SK-N-SH (cell line): ENCODE results near the gene LRP6. TPM values are rescaled to one million over a fixed set of nuclear protein-coding genes. Genes with fewer than 3 reads are reported as not detected.

Experiments used
- CTCF ChIA-PET: fragments of 300-600, 350-600 bp; formaldehyde crosslinking; extraction: SDS; loops from one replicate; lab custom pipeline; 2021; lab: Yijun Ruan, JAX
- POLR2A ChIA-PET: fragments of 350-600 bp; sonication (Branson Sonifier 250); formaldehyde crosslinking; extraction: SDS; loops from one replicate; lab custom pipeline; 2020; ENCODE audit warnings: antibody characterized with exemption, inconsistent platforms; lab: Yijun Ruan, JAX
- DNase-seq: peaks from one replicate; pipeline ENCODE4 v3.0.0; 2012
- H2AFZ ChIP-seq: fragments of 200-600 bp; sonication (generic); 2 replicates; pipeline ENCODE4 v1.8.1; 2016; ENCODE audit warnings: antibody characterized with exemption, mild to moderate bottlenecking, low read depth
- H3F3A ChIP-seq: fragments of 200-600 bp; sonication (generic); replicated peaks from 2 replicates; pipeline ENCODE3; 2016; ENCODE audit warnings: antibody characterized with exemption, mild to moderate bottlenecking; ENCODE audit not compliant: insufficient read depth
- H3K27ac ChIP-seq, 2 experiments: fragments of 200-500 bp in 1 of 2; fragments of 200-600 bp in 1 of 2; sonication (Bioruptor generic) in 1 of 2; sonication (generic), shearing (Covaris generic) in 1 of 2; 2 replicates each; pipeline versions ENCODE4 v1.5.1 to v1.6.1; 2014 to 2016; ENCODE audit warnings: low read depth in 2 of 2, inconsistent platforms in 1 of 2, low read length in 1 of 2, mild to moderate bottlenecking in 1 of 2, mixed read lengths in 1 of 2
- H3K27me3 ChIP-seq: fragments of 200-600 bp; sonication (generic), shearing (Covaris generic); 2 replicates; pipeline ENCODE4 v1.6.1; 2016; ENCODE audit warnings: mixed run types; ENCODE audit not compliant: insufficient read depth
- H3K36me3 ChIP-seq, 2 experiments: fragments of 200-500 bp in 1 of 2; fragments of 200-600 bp in 1 of 2; sonication (Bioruptor generic) in 1 of 2; sonication (generic) in 1 of 2; replicated peaks in 1 of 2; 2 replicates each; pipeline versions ENCODE3 to v1.5.1; 2014 to 2016; ENCODE audit warnings: low read length in 1 of 2, mild to moderate bottlenecking in 1 of 2; ENCODE audit not compliant: insufficient read depth in 2 of 2, control insufficient read depth in 1 of 2
- H3K4me1 ChIP-seq, 2 experiments: fragments of 200-500 bp in 1 of 2; fragments of 200-600 bp in 1 of 2; sonication (Bioruptor generic) in 1 of 2; sonication (generic), shearing (Covaris generic) in 1 of 2; 2 replicates each; pipeline versions ENCODE4 v1.5.1 to v1.6.1; 2014 to 2016; ENCODE audit warnings: low read depth in 1 of 2, low read length in 1 of 2, mixed run types in 1 of 2; ENCODE audit not compliant: insufficient read depth in 2 of 2, control insufficient read depth in 1 of 2
- H3K4me2 ChIP-seq: fragments of 200-600 bp; sonication (generic), shearing (Covaris generic); 2 replicates; pipeline ENCODE4 v1.6.1; 2017; ENCODE audit warnings: mixed run types
- H3K4me3 ChIP-seq, 2 experiments: fragments of 200-500 bp in 1 of 2; fragments of 200-600 bp in 1 of 2; sonication (Bioruptor generic) in 1 of 2; sonication (generic), shearing (Covaris generic) in 1 of 2; 2 replicates each; pipeline versions ENCODE4 v1.5.1 to v1.8.1; 2014 to 2016; ENCODE audit warnings: low read depth in 2 of 2, inconsistent platforms in 1 of 2, low read length in 1 of 2, mild to moderate bottlenecking in 1 of 2, mixed read lengths in 1 of 2, moderate library complexity in 1 of 2
- H3K79me2 ChIP-seq: fragments of 200-600 bp; sonication (generic); 2 replicates; pipeline ENCODE4 v1.8.1; 2017; ENCODE audit warnings: mild to moderate bottlenecking; ENCODE audit not compliant: insufficient read depth
- H3K9ac ChIP-seq: fragments of 200-600 bp; sonication (generic); 2 replicates; pipeline ENCODE4 v1.6.1; 2017; ENCODE audit warnings: mixed run types
- H3K9me2 ChIP-seq: fragments of 200-600 bp; sonication (generic); 2 replicates; pipeline ENCODE4 v1.6.1; 2017; ENCODE audit warnings: mixed run types
- H3K9me3 ChIP-seq: fragments of 200-600 bp; sonication (generic); 2 replicates; pipeline ENCODE4 v1.6.1; 2017; ENCODE audit warnings: mixed run types, mild to moderate bottlenecking, moderate library complexity
- H4K20me1 ChIP-seq: fragments of 200-600 bp; sonication (generic); 2 replicates; pipeline ENCODE4 v1.6.1; 2017; ENCODE audit warnings: mild to moderate bottlenecking, mixed run types; ENCODE audit not compliant: insufficient read depth
- CTCF ChIP-seq: fragments of 200-600 bp; sonication (generic); IDR thresholded peaks from 2 replicates; pipeline ENCODE4 v1.6.1; 2017; ENCODE audit warnings: antibody characterized with exemption, mild to moderate bottlenecking, moderate library complexity
- EP300 ChIP-seq, 2 experiments: IDR thresholded peaks; 2 replicates each; pipeline versions ENCODE4 v1.4.0 to v1.6.1; 2012; ENCODE audit warnings: borderline replicate concordance in 1 of 2, low read depth in 1 of 2, low read length in 1 of 2
- EZH2phosphoT487 ChIP-seq: fragments of 200-600 bp; sonication (generic); IDR thresholded peaks from 2 replicates; pipeline ENCODE4 v1.6.1; 2017; ENCODE audit warnings: low read depth, mixed run types, mild to moderate bottlenecking, antibody characterized with exemption, moderate library complexity, borderline replicate concordance
- FOSL2 ChIP-seq: IDR thresholded peaks from 2 replicates; pipeline ENCODE4 v1.4.0; 2012; ENCODE audit warnings: low read depth, mild to moderate bottlenecking, moderate library complexity, borderline replicate concordance
- FOXJ3 ChIP-seq: sonication (generic); formaldehyde crosslinking; IDR thresholded peaks from 2 replicates; pipeline ENCODE4 v1.5.1; 2020; ENCODE audit warnings: mild to moderate bottlenecking, missing genetic modification reagents
- FOXM1 ChIP-seq: IDR thresholded peaks from 2 replicates; pipeline ENCODE4 v1.4.0; 2012; ENCODE audit warnings: low read depth, mild to moderate bottlenecking
- GATA2 ChIP-seq: sonication (generic); formaldehyde crosslinking; IDR thresholded peaks from 2 replicates; pipeline ENCODE4 v1.5.0; 2020; ENCODE audit warnings: mild to moderate bottlenecking, missing genetic modification reagents
- IRF3 ChIP-seq: fragments of 150-350 bp; IDR thresholded peaks from 2 replicates; pipeline ENCODE4 v1.6.1; 2016; ENCODE audit warnings: mild to moderate bottlenecking, low read depth, low read length
- JUND ChIP-seq: IDR thresholded peaks from 2 replicates; pipeline ENCODE4 v1.4.0; 2012
- MAX ChIP-seq: IDR thresholded peaks from 2 replicates; pipeline ENCODE4 v1.4.0; 2012; ENCODE audit warnings: low read depth
- MXI1 ChIP-seq: IDR thresholded peaks from 2 replicates; pipeline ENCODE4 v1.6.1; 2012; ENCODE audit warnings: mild to moderate bottlenecking, low read depth, low read length, improper control_type of control experiment
- NFIC ChIP-seq: IDR thresholded peaks from 2 replicates; pipeline ENCODE4 v1.4.0; 2012; ENCODE audit warnings: borderline replicate concordance
- NRF1 ChIP-seq: IDR thresholded peaks from 2 replicates; pipeline ENCODE4 v1.6.1; 2012; ENCODE audit warnings: low read depth, mild to moderate bottlenecking, low read length
- PBX3 ChIP-seq: IDR thresholded peaks from 2 replicates; pipeline ENCODE4; 2012
- RCOR1 ChIP-seq: fragments of 150-350 bp; IDR thresholded peaks from 2 replicates; pipeline ENCODE4 v1.6.1; 2017; ENCODE audit warnings: antibody characterized with exemption, low read length
- SMC3 ChIP-seq: IDR thresholded peaks from 2 replicates; pipeline ENCODE4 v1.6.1; 2012; ENCODE audit warnings: low read depth, low read length, improper control_type of control experiment
- TCF12 ChIP-seq: IDR thresholded peaks from 2 replicates; pipeline ENCODE4 v1.4.0; 2012
- YY1 ChIP-seq: IDR thresholded peaks from 2 replicates; pipeline ENCODE4 v1.4.0; 2012; ENCODE audit warnings: low read depth, mild to moderate bottlenecking
- WGBS: methylation state at CpG from one replicate; pipeline ENCODE4 v1.1.6; 2017; ENCODE audit warnings: low lambda C conversion rate; 5-methylcytosine and 5-hydroxymethylcytosine counted together
- polyA plus RNA-seq, 3 experiments: library from polyadenylated mRNA; depleted of rRNA; stranded (reverse); fragments of >200 nt; gene quantifications; 2 replicates each; pipeline ENCODE4 v1.2.3, GENCODE V29; 2012

LRP6 gene
- polyA plus RNA-seq, 1 of the 3 experiments (the other 2 are of a cell fraction), result 13.7 TPM

- TF ChIP-seq MXI1 (no peak), RCOR1 (no peak), NRF1 (no peak)
- TF ChIP-seq, all 33 proteins: peak for 0
Measured at GRCh38 chr12:12185414-12185813, 81.4 kb downstream of the LRP6 start (continued).

- Histone ChIP-seq H3K4me3 (no peak overlapping the region; a peak in 2 of 4 replicates), H3K36me3 (peaks cover 17 to 37% of the 10 kb centered on the region in 2 experiments), H3K27ac (peak overlapping the region; percentile 71 to 79), H3K9me2 (no peaks in the 10 kb centered on the region), H3K9me3 (no peaks in the 10 kb centered on the region), H3K79me2 (peaks cover 15% of the 10 kb centered on the region), H3F3A (peaks cover 28% of the 10 kb centered on the region), H3K27me3 (no peaks in the 10 kb centered on the region), H3K9ac (peak overlapping the region; percentile 13; the same call in 1 of the 2 replicates), H4K20me1 (no peaks in the 10 kb centered on the region), H3K4me1 (peaks cover 11 to 22% of the 10 kb centered on the region in 2 experiments), H2AFZ (no peak overlapping the region), H3K4me2 (peak overlapping the region; percentile 49)
- POLR2A ChIA-PET, result interaction anchor here (1.6 kb wide), 1 partner anchor 84 kb away, joined by 3 read pairs; the partner anchor contains the start of gene LRP6
- CTCF ChIA-PET, result interaction anchor here (1.8 to 2.0 kb wide), 2 partner anchors 10 to 15 kb away, joined by 4 read pairs; no protein-coding TSS in a partner anchor
- TF ChIP-seq FOSL2 (peak; percentile 27; the same call in 1 of the 2 replicates), NFIC (peak; percentile 37; the same call in 1 of the 2 replicates), JUND (peak; percentile 31; the same call in 1 of the 2 replicates), EZH2phosphoT487 (no peak), PBX3 (peak; percentile 86), EP300 (IDR thresholded peaks at IDR 0.05; ENCODE audit: borderline replicate concordance in 1 of 2, low read depth in 1 of 2, low read length in 1 of 2) (peak in 1 of 2 experiments; percentile 47; a peak in 1 of 4 replicates), FOXJ3 (CRISPR knock-in tag) (no peak)
- no peak for DNase-seq
- WGBS, result 100% methylated on average over 1 of the region's 1 CpG
Measured at GRCh38 chr12:12182703-12183365, 84.0 kb downstream of the LRP6 start.

GRCh38 chr12:12181511-12181910 is 85.3 kb downstream of the LRP6 start:
- no peak overlapping the region for H2AFZ ChIP-seq
- H3F3A ChIP-seq, result peaks cover 28% of the 10 kb centered on the region
- POLR2A ChIA-PET, result interaction anchor here (1.6 kb wide), 1 partner anchor 85 kb away, joined by 3 read pairs; the partner anchor contains the start of gene LRP6
- DNase-seq, result no peak
- no peaks in the 10 kb centered on the region for H3K9me3 ChIP-seq
- H3K9me2 ChIP-seq, result no peaks in the 10 kb centered on the region
- H3K79me2 ChIP-seq, result peaks cover 22% of the 10 kb centered on the region
- CTCF ChIA-PET, result interaction anchor here (0.9 to 1.8 kb wide), 2 partner anchors 13 to 28 kb away, joined by 3 to 4 read pairs; no protein-coding TSS in a partner anchor
- H3K36me3 ChIP-seq, result peaks cover 19 to 37% of the 10 kb centered on the region in 2 experiments
- no peak overlapping the region for H3K9ac ChIP-seq
- H3K27me3 ChIP-seq, result no peaks in the 10 kb centered on the region
- H3K4me2 ChIP-seq, result peak overlapping the region; percentile 40; the same call in 1 of the 2 replicates
- peak overlapping the region; percentile 64 to 71 for H3K27ac ChIP-seq
- 54% methylated on average over 1 of the region's 1 CpG for WGBS
- no peak overlapping the region for H3K4me3 ChIP-seq
- H3K4me1 ChIP-seq, result peaks cover 11 to 22% of the 10 kb centered on the region in 2 experiments
- H4K20me1 ChIP-seq, result no peaks in the 10 kb centered on the region
- TF ChIP-seq PBX3 (peak; percentile 39; the same call in 1 of the 2 replicates), RCOR1 (no peak), CTCF (no peak), MAX (no peak), IRF3 (no peak), FOXM1 (0 out of 2 replicates have a peak, but pooled peaks have one; percentile 36), SMC3 (no peak), YY1 (no peak), TCF12 (peak; percentile 44), GATA2 (CRISPR knock-in tag) (no peak), JUND (peak; percentile 43; the same call in 1 of the 2 replicates), MXI1 (no peak)
